NOMO-1 treated with DMSO at 0.1 percent for 48 hours (cell line): Measurements from ENCODE around the gene SP2.

Experiments
- DNase-seq: peaks from one replicate; lab custom pipeline; 2025; ENCODE audit not compliant: unreplicated experiment; lab: John Stamatoyannopoulos, UW

SP2 gene

GRCh38 chr17:47889734-47890529 lies 6.1 kb upstream of the SP2 start:
- DNase-seq: peak; percentile 78

- DNase-seq: no peak
Measured at GRCh38 chr17:47891545-47892088, 4.4 kb upstream of the SP2 start.

GRCh38 chr17:47894498-47895346 lies 1.3 kb upstream of the SP2 start:
- no peak for DNase-seq

- DNase-seq: peak; percentile 40
Measured at GRCh38 chr17:47895347-47895855, 635 bp upstream of the SP2 start.

GRCh38 chr17:47896672-47897490 lies 845 bp downstream of the SP2 start:
- peak; percentile 60 for DNase-seq

GRCh38 chr17:47897561-47897960 lies 1.5 kb downstream of the SP2 start:
- DNase-seq: no peak

GRCh38 chr17:47898241-47898640 lies 2.2 kb downstream of the SP2 start:
- DNase-seq: peak; percentile 70

GRCh38 chr17:47899643-47900042 lies 3.6 kb downstream of the SP2 start:
- no peak for DNase-seq

GRCh38 chr17:47901423-47901822 lies 5.4 kb downstream of the SP2 start:
- DNase-seq: no peak

- DNase-seq: no peak
Measured at GRCh38 chr17:47902039-47902744, 6.2 kb downstream of the SP2 start.

GRCh38 chr17:47905221-47905733 lies 9.2 kb downstream of the SP2 start:
- no peak for DNase-seq

- no peak for DNase-seq
Measured at GRCh38 chr17:47906443-47906842, 10.4 kb downstream of the SP2 start.

GRCh38 chr17:47907932-47908562 lies 12.0 kb downstream of the SP2 start:
- DNase-seq: peak; percentile 83

- DNase-seq: no peak
Measured at GRCh38 chr17:47913050-47913449, 17.0 kb downstream of the SP2 start.

- DNase-seq: no peak
Measured at GRCh38 chr17:47914306-47914948, 18.4 kb downstream of the SP2 start.

- DNase-seq: no peak
Measured at GRCh38 chr17:47915776-47916398, 19.9 kb downstream of the SP2 start.

- DNase-seq: no peak
Measured at GRCh38 chr17:47916489-47917208, 20.6 kb downstream of the SP2 start.

GRCh38 chr17:47917581-47917980 lies 21.5 kb downstream of the SP2 start:
- DNase-seq: no peak
